IMR-90 (cell line): ENCODE results near the gene SFSWAP. TPM values are rescaled to one million over a fixed set of nuclear protein-coding genes. Genes with fewer than 3 reads are reported as not detected.

Experiments
- ATAC-seq: fragments of 200-7000 bp; cut with Tn5 transposase; 2 replicates; pipeline ENCODE4 v1.9.1; 2020; ENCODE audit warnings: low read depth, mild to moderate bottlenecking, moderate library complexity
- BruUV-seq: library from RNA; stranded (reverse); fragments of 400-500 nt; replicated peaks from 2 replicates; lab custom pipeline; 2021; lab: Mats Ljungman, UMichigan
- CTCF ChIA-PET: fragments of 300-600 bp; formaldehyde crosslinking; extraction: SDS; loops from one replicate; lab custom pipeline; 2021; ENCODE audit warnings: antibody characterized with exemption; lab: Yijun Ruan, JAX
- POLR2A ChIA-PET: fragments of 300-600 bp; sonication (Branson Sonifier 250); formaldehyde crosslinking; loops from one replicate; lab custom pipeline; 2022; ENCODE audit warnings: antibody characterized with exemption; ENCODE audit not compliant: unreplicated experiment; lab: Charles Lee
- DNase-seq: peaks from one replicate; pipeline ENCODE4 v3.0.0; 2013
- H2AFZ ChIP-seq: replicated peaks from 2 replicates; pipeline ENCODE3; 2013; ENCODE audit warnings: low read length, mild to moderate bottlenecking; ENCODE audit not compliant: poor library complexity
- H2AK5ac ChIP-seq: 2 replicates; pipeline ENCODE4 v1.6.1; 2013; ENCODE audit warnings: low read depth, low read length, inconsistent platforms
- H2AK9ac ChIP-seq: replicated peaks from 2 replicates; pipeline ENCODE3; 2013; ENCODE audit warnings: mild to moderate bottlenecking, low read depth, low read length, moderate library complexity; ENCODE audit not compliant: poor library complexity
- H2BK120ac ChIP-seq: 2 replicates; pipeline ENCODE4 v1.6.1; 2013; ENCODE audit warnings: low read depth, low read length, inconsistent platforms
- H2BK15ac ChIP-seq: 3 replicates; pipeline ENCODE4 v1.6.1; 2013; ENCODE audit warnings: low read depth, low read length, inconsistent platforms
- H2BK20ac ChIP-seq: 2 replicates; pipeline ENCODE4 v1.6.1; 2013; ENCODE audit warnings: low read depth, mild to moderate bottlenecking, inconsistent platforms, low read length, moderate library complexity
- H2BK5ac ChIP-seq: 2 replicates; pipeline ENCODE4 v1.6.1; 2013; ENCODE audit warnings: mild to moderate bottlenecking, low read depth, low read length, inconsistent platforms; ENCODE audit not compliant: poor library complexity, severe bottlenecking
- H3K14ac ChIP-seq: replicated peaks from 2 replicates; pipeline ENCODE4 v1.6.1; 2013; ENCODE audit warnings: low read depth, low read length, inconsistent platforms
- H3K18ac ChIP-seq: 2 replicates; pipeline ENCODE4 v1.6.1; 2013; ENCODE audit warnings: low read depth, low read length, control low read depth
- H3K23ac ChIP-seq: 2 replicates; pipeline ENCODE4 v1.6.1; 2013; ENCODE audit warnings: low read depth, low read length, inconsistent platforms
- H3K27ac ChIP-seq: 2 replicates; pipeline ENCODE4 v1.5.1; 2013; ENCODE audit warnings: mild to moderate bottlenecking, control low read depth, low read length; ENCODE audit not compliant: insufficient read depth
- H3K27me3 ChIP-seq: 2 replicates; pipeline ENCODE4 v1.6.1; 2013; ENCODE audit warnings: low read length; ENCODE audit not compliant: control insufficient read depth, insufficient read depth
- H3K36me3 ChIP-seq: 2 replicates; pipeline ENCODE4 v1.6.1; 2013; ENCODE audit warnings: low read length, mixed read lengths; ENCODE audit not compliant: control insufficient read depth, insufficient read depth
- H3K4ac ChIP-seq: 2 replicates; pipeline ENCODE4 v1.6.1; 2013; ENCODE audit warnings: low read depth, low read length, inconsistent platforms
- H3K4me1 ChIP-seq: 2 replicates; pipeline ENCODE4 v1.6.1; 2013; ENCODE audit warnings: low read length, mixed read lengths; ENCODE audit not compliant: control insufficient read depth, insufficient read depth
- H3K4me2 ChIP-seq: 2 replicates; pipeline ENCODE4 v1.6.1; 2013; ENCODE audit warnings: low read depth, mild to moderate bottlenecking, control low read depth, low read length, moderate library complexity
- H3K4me3 ChIP-seq: 2 replicates; pipeline ENCODE4 v1.5.1; 2013; ENCODE audit warnings: low read depth, mild to moderate bottlenecking, control low read depth, low read length, moderate library complexity; ENCODE audit not compliant: insufficient read depth
- H3K56ac ChIP-seq: 2 replicates; pipeline ENCODE4 v1.6.1; 2013; ENCODE audit warnings: low read length, inconsistent platforms; ENCODE audit not compliant: insufficient read depth; ENCODE audit errors: extremely low read depth
- H3K79me1 ChIP-seq, 2 experiments: 2 replicates each; pipeline ENCODE4 v1.6.1; 2013; ENCODE audit warnings: low read length in 2 of 2, inconsistent platforms in 1 of 2, low read depth in 1 of 2
- H3K9ac ChIP-seq: 2 replicates; pipeline ENCODE4 v1.6.1; 2013; ENCODE audit warnings: low read depth, low read length, control low read depth
- H3K9me1 ChIP-seq: 2 replicates; pipeline ENCODE4 v1.6.1; 2013; ENCODE audit warnings: low read length, inconsistent platforms; ENCODE audit not compliant: insufficient read depth
- H3K9me3 ChIP-seq: 2 replicates; pipeline ENCODE4 v1.6.1; 2013; ENCODE audit warnings: low read length; ENCODE audit not compliant: control insufficient read depth, insufficient read depth
- H4K20me1 ChIP-seq: 2 replicates; pipeline ENCODE4 v1.6.1; 2013; ENCODE audit warnings: low read length, inconsistent platforms; ENCODE audit not compliant: insufficient read depth
- H4K5ac ChIP-seq: 2 replicates; pipeline ENCODE4 v1.6.1; 2013; ENCODE audit warnings: mild to moderate bottlenecking, low read depth, low read length, control low read depth
- H4K8ac ChIP-seq, 2 experiments: 2 replicates each; pipeline ENCODE4 v1.6.1; 2013; ENCODE audit warnings: low read depth in 2 of 2, low read length in 2 of 2, control low read depth in 1 of 2, inconsistent platforms in 1 of 2
- H4K91ac ChIP-seq: 2 replicates; pipeline ENCODE4 v1.6.1; 2013; ENCODE audit warnings: low read depth, low read length, inconsistent platforms; ENCODE audit not compliant: insufficient read depth
- BHLHE40 ChIP-seq: fragments of 150-350 bp; IDR thresholded peaks from 2 replicates; pipeline ENCODE4 v1.6.1; 2016; ENCODE audit warnings: mild to moderate bottlenecking, low read depth, low read length
- CEBPB ChIP-seq: IDR thresholded peaks from 2 replicates; pipeline ENCODE4 v1.6.1; 2012; ENCODE audit warnings: low read depth, low read length, improper control_type of control experiment
- CHD1 ChIP-seq: IDR thresholded peaks from 2 replicates; pipeline ENCODE4 v1.6.1; 2012; ENCODE audit warnings: low read depth, low read length, improper control_type of control experiment
- FOS ChIP-seq: fragments of 150-350 bp; IDR thresholded peaks from 2 replicates; pipeline ENCODE4 v1.6.1; 2016; ENCODE audit warnings: low read depth, low read length
- MAFK ChIP-seq: IDR thresholded peaks from 2 replicates; pipeline ENCODE4 v1.6.1; 2012; ENCODE audit warnings: low read depth, low read length, improper control_type of control experiment
- MXI1 ChIP-seq: IDR thresholded peaks from 2 replicates; pipeline ENCODE4 v1.6.1; 2012; ENCODE audit warnings: low read depth, mild to moderate bottlenecking, low read length, moderate library complexity, borderline replicate concordance
- NFE2L2 ChIP-seq: fragments of 150-350 bp; IDR thresholded peaks from 2 replicates; pipeline ENCODE4 v1.6.1; 2016; ENCODE audit warnings: low read depth, mild to moderate bottlenecking, low read length
- POLR2A ChIP-seq: IDR thresholded peaks from 2 replicates; pipeline ENCODE4 v1.6.1; 2012; ENCODE audit warnings: mild to moderate bottlenecking, low read depth, low read length
- RAD21 ChIP-seq: IDR thresholded peaks from 2 replicates; pipeline ENCODE4 v1.6.1; 2012; ENCODE audit warnings: low read length, improper control_type of control experiment
- RCOR1 ChIP-seq: IDR thresholded peaks from 2 replicates; pipeline ENCODE4 v1.6.1; 2012; ENCODE audit warnings: mild to moderate bottlenecking, low read length, improper control_type of control experiment; ENCODE audit not compliant: insufficient replicate concordance
- RFX5 ChIP-seq: IDR thresholded peaks from 2 replicates; pipeline ENCODE4 v1.8.0; 2012; ENCODE audit warnings: low read depth, mild to moderate bottlenecking, low read length, moderate library complexity
- SMC3 ChIP-seq: fragments of 150-350 bp; IDR thresholded peaks from 2 replicates; pipeline ENCODE4 v1.6.1; 2016; ENCODE audit warnings: low read depth, mild to moderate bottlenecking, antibody characterized with exemption, low read length, moderate library complexity
- USF2 ChIP-seq: fragments of 150-350 bp; IDR thresholded peaks from 2 replicates; pipeline ENCODE4 v1.6.1; 2017; ENCODE audit warnings: mild to moderate bottlenecking, antibody characterized with exemption, low read length, low read depth
- WGBS, 2 experiments: methylation state at CpG; one replicate each; pipeline versions ENCODE4 v1.1.5 to v1.1.7; 2013; ENCODE audit warnings: missing lambda C conversion rate in 2 of 2; ENCODE audit not compliant: insufficient read length in 1 of 2; ENCODE audit errors: extremely low coverage in 2 of 2; 5-methylcytosine and 5-hydroxymethylcytosine counted together
- dilution Hi-C: fragments of 300-500 bp; cut with HindIII; formaldehyde crosslinking; loops from one replicate; pipeline ENCODE4 v1.14.3; 2018; ENCODE audit warnings: low sequenced_read_pairs; ENCODE audit not compliant: unreplicated experiment
- in situ Hi-C: fragments of 300-500 bp; cut with MboI; formaldehyde crosslinking; loops from 3 replicates; pipeline ENCODE4 v1.14.3; 2019; ENCODE audit warnings: low sequenced_read_pairs, inconsistent platforms, mixed read lengths
- intact Hi-C: fragments of 100-400 bp; cut with micrococcal nuclease; formaldehyde crosslinking; loops from 2 replicates; pipeline ENCODE4 v1.10.0; 2022
- polyA plus RNA-seq, 3 experiments: library from polyadenylated mRNA; depleted of rRNA; stranded (reverse); fragments of >200 nt; gene quantifications; 2 replicates each; pipeline ENCODE4 v1.2.3, GENCODE V29; 2012; ENCODE audit warnings: low replicate concordance in 1 of 3
- total RNA-seq: library from RNA; depleted of rRNA; stranded (reverse); fragments of >200 nt; gene quantifications from 2 replicates; pipeline ENCODE4 v1.2.3, GENCODE V29; 2012
- TF ChIP-seq, protein P1 (sequence below): fragments of 150-350 bp; IDR thresholded peaks from 2 replicates; pipeline ENCODE4 v1.6.1; 2016; ENCODE audit warnings: low read depth, mild to moderate bottlenecking, low read length, moderate library complexity, borderline replicate concordance
- TF ChIP-seq, protein P2 (sequence below): conservative IDR thresholded peaks from 2 replicates; pipeline ENCODE4 v1.5.1; 2012; ENCODE audit warnings: mild to moderate bottlenecking, low read depth, low read length, improper control_type of control experiment

Gene SFSWAP
- total and polyA plus RNA-seq, 2 of the 4 experiments (the other 2 are of a cell fraction): 19.7 to 22.4 TPM

DNA sequence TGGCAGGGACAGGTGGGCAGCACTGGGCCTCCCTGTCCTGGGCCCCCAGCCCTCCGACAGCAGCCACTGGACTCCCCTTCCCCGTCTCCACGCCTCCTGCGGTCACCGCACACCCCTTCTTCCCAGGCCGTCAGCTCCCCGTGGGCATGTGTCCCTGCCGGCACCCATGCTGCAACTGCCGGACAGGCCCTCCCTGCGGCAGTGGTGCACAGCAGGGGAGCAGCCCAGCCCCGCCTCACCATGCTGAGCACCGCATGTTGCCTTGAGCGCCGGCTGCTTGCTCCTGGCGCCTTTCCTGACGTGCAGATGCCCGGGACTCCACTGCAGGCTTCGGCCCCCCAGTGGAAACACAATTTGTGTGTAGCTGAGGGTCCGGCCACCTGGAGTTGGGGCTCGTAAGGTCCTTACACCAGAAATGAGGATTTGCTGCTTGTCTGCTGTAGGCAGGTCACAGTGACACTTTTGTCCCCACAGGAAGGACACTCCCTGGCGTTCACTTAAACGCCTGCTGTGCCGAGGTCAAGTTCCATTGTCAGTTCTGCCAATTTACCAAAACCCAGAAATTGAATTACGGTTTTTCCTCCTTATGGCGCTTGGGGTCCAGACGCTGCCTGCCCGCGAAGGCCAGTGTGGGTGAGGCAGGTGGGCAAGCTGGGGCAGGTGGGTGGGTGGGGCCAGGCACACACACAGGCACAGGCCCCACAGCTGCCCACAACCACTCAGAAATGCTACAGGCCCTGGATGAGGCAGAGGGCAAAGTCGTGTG, 89.1 kb downstream of the SFSWAP start:
- Histone ChIP-seq H3K79me1 (peaks cover 0 to 2% of the 10 kb centered on the region in 2 experiments; a peak in 1 of 4 replicates), H3K27ac (no peak overlapping the region), H3K4me1 (peaks cover 4% of the 10 kb centered on the region; the same call in 1 of the 2 replicates), H4K5ac (no peak overlapping the region), H2AK9ac (no peak overlapping the region), H2BK5ac (no peak overlapping the region), H2AK5ac (no peak overlapping the region), H3K23ac (no peak overlapping the region), H3K27me3 (no peaks in the 10 kb centered on the region), H3K56ac (no peak overlapping the region), H3K4ac (no peak overlapping the region), H4K20me1 (no peaks in the 10 kb centered on the region), H2BK15ac (no peak overlapping the region), H3K9me1 (peaks cover 3% of the 10 kb centered on the region; the same call in 1 of the 2 replicates), H3K18ac (no peak overlapping the region), H2BK20ac (no peak overlapping the region), H3K4me2 (no peak overlapping the region), H2BK120ac (no peak overlapping the region), H2AFZ (no peak overlapping the region), H3K9ac (no peak overlapping the region), H4K8ac (no peak overlapping the region), H3K4me3 (no peak overlapping the region), H4K91ac (no peak overlapping the region), H3K36me3 (peaks cover 35% of the 10 kb centered on the region), H3K9me3 (no peaks in the 10 kb centered on the region), H3K14ac (no peak overlapping the region)
- ChIA-PET POLR2A (no interaction called here), CTCF (interaction anchor here (0.6 kb wide), 1 partner anchor 14 kb away, joined by 8 read pairs; no protein-coding TSS in a partner anchor)
- in situ Hi-C loops (no loop called here), intact Hi-C loops (no loop called here), dilution Hi-C loops (no loop called here)
- ATAC-seq (no peak), DNase-seq (no peak)
- BruUV-seq: no TSS peak
- WGBS, 2 experiments: 80% methylated on average over 7 of the region's 29 CpGs; no CpG with 5 or more reads in 1 of the 2 experiments
- TF ChIP-seq SMC3: no peak
- TF ChIP-seq NFE2L2: no peak
- TF ChIP-seq, protein P1, sequence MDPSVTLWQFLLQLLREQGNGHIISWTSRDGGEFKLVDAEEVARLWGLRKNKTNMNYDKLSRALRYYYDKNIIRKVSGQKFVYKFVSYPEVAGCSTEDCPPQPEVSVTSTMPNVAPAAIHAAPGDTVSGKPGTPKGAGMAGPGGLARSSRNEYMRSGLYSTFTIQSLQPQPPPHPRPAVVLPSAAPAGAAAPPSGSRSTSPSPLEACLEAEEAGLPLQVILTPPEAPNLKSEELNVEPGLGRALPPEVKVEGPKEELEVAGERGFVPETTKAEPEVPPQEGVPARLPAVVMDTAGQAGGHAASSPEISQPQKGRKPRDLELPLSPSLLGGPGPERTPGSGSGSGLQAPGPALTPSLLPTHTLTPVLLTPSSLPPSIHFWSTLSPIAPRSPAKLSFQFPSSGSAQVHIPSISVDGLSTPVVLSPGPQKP: no peak
- no peak for TF ChIP-seq USF2
- TF ChIP-seq MXI1: no peak
- TF ChIP-seq FOS: no peak
- no peak for TF ChIP-seq RFX5
- no peak for TF ChIP-seq RCOR1
- TF ChIP-seq BHLHE40: no peak
- TF ChIP-seq RAD21: no peak
- TF ChIP-seq POLR2A: no peak
- TF ChIP-seq, protein P2, sequence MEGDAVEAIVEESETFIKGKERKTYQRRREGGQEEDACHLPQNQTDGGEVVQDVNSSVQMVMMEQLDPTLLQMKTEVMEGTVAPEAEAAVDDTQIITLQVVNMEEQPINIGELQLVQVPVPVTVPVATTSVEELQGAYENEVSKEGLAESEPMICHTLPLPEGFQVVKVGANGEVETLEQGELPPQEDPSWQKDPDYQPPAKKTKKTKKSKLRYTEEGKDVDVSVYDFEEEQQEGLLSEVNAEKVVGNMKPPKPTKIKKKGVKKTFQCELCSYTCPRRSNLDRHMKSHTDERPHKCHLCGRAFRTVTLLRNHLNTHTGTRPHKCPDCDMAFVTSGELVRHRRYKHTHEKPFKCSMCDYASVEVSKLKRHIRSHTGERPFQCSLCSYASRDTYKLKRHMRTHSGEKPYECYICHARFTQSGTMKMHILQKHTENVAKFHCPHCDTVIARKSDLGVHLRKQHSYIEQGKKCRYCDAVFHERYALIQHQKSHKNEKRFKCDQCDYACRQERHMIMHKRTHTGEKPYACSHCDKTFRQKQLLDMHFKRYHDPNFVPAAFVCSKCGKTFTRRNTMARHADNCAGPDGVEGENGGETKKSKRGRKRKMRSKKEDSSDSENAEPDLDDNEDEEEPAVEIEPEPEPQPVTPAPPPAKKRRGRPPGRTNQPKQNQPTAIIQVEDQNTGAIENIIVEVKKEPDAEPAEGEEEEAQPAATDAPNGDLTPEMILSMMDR: no peak
- TF ChIP-seq CHD1: no peak
- no peak for TF ChIP-seq CEBPB
- no peak for TF ChIP-seq MAFK
